Measurements from ENCODE around the gene C5AR2.
A peak's percentile ranks its signal among the peaks of the same experiment; 100 is the strongest.
"Not testable (repeated sequence)": the region's sequence is repeated elsewhere in the genome, so short reads cannot be mapped to it uniquely, and the experiment has no call there.

Gene C5AR2

DNA sequence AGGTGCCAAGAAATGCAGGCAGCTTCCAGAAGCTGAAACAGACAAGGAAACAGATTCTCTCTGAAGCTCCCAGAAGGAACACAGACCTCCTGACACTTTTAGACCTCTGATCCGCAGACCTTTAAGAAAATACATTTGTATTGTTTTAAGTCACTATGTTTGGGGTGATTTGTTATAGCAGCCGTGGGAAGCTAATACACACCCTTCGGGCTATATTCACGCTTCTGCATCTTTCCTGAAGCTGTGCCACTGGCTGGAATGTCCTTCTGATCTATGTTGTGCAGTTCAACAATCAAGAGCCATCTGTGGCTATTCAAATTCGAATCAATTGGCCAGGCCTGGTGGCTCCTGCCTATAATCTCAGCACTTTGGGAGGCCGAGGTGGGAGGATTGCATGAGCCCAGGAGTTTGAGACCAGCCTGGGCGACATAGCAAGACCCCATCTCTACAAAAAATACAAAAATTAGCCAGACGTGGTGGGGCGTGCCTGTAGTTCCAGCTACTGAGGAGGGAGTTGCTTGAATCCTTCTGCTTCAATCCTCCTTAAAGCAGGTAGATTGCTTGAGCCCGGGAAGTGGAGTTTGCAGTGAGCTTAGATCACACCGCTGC, 11.3 kb downstream of the C5AR2 start:
- Histone ChIP-seq H3K36me3 (no peaks in the 10 kb centered on the region), H3K4me1 (no peaks in the 10 kb centered on the region), H3K4me3 (ENCODE audit: low read depth, low read length) (no peak overlapping the region), H3K27me3 (no peaks in the 10 kb centered on the region), H3K9me3 (no peaks in the 10 kb centered on the region)
- no peak for DNase-seq
- TF ChIP-seq, protein P1, sequence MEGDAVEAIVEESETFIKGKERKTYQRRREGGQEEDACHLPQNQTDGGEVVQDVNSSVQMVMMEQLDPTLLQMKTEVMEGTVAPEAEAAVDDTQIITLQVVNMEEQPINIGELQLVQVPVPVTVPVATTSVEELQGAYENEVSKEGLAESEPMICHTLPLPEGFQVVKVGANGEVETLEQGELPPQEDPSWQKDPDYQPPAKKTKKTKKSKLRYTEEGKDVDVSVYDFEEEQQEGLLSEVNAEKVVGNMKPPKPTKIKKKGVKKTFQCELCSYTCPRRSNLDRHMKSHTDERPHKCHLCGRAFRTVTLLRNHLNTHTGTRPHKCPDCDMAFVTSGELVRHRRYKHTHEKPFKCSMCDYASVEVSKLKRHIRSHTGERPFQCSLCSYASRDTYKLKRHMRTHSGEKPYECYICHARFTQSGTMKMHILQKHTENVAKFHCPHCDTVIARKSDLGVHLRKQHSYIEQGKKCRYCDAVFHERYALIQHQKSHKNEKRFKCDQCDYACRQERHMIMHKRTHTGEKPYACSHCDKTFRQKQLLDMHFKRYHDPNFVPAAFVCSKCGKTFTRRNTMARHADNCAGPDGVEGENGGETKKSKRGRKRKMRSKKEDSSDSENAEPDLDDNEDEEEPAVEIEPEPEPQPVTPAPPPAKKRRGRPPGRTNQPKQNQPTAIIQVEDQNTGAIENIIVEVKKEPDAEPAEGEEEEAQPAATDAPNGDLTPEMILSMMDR (IDR thresholded peaks at IDR 0.05; ENCODE audit: low read depth, low read length): no peak

DNA sequence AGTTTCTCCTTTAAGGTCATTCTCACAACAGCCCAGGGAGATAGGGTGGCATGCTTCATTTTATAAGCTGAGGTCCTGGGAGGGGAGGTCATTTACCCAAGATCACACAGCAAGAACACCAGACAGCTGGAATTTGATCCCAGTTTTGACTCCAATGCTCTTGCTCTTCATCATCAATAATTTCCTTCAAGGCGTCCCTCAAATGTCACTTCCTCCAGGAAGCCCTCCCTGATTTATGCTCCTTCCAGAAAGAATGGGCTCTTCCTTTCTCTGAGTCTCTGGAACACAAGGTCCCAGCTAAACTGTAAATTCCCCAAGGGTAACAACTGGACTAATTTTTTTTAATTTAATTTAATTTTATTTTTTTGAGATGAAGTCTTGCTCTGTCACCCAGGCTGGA, 12.4 kb downstream of the C5AR2 start:
- no peaks in the 10 kb centered on the region for H3K27me3 ChIP-seq
- no peaks in the 10 kb centered on the region for H3K4me1 ChIP-seq
- TF ChIP-seq, protein P1 (IDR thresholded peaks at IDR 0.05; ENCODE audit: low read depth, low read length): no peak
- H3K36me3 ChIP-seq: no peaks in the 10 kb centered on the region
- no peak overlapping the region for H3K4me3 ChIP-seq (ENCODE audit: low read depth, low read length)
- H3K9me3 ChIP-seq: no peaks in the 10 kb centered on the region
- DNase-seq: no peak

DNA sequence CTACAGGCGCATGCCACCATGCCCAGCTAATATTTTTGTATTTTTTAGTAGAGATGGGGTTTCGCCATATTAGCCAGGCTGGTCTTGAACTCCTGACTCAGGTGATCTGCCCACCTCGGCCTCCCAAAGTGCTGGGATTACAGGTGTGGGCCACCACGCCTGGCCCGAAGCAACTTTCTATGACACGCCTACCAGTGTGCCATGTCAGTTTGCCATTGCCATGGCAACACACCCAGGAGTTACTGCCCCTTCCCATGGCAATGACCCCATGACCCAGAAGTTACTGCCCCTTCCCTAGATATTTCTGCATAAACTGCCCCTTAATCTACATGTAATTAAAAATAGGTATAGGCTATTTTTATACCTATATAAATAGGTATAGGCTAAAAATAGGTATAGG, 14.0 kb downstream of the C5AR2 start:
- not testable (repeated sequence) for H3K4me1 ChIP-seq; H3K27me3 ChIP-seq; H3K36me3 ChIP-seq; DNase-seq; H3K9me3 ChIP-seq; H3K4me3 ChIP-seq (ENCODE audit: low read depth, low read length)

DNA sequence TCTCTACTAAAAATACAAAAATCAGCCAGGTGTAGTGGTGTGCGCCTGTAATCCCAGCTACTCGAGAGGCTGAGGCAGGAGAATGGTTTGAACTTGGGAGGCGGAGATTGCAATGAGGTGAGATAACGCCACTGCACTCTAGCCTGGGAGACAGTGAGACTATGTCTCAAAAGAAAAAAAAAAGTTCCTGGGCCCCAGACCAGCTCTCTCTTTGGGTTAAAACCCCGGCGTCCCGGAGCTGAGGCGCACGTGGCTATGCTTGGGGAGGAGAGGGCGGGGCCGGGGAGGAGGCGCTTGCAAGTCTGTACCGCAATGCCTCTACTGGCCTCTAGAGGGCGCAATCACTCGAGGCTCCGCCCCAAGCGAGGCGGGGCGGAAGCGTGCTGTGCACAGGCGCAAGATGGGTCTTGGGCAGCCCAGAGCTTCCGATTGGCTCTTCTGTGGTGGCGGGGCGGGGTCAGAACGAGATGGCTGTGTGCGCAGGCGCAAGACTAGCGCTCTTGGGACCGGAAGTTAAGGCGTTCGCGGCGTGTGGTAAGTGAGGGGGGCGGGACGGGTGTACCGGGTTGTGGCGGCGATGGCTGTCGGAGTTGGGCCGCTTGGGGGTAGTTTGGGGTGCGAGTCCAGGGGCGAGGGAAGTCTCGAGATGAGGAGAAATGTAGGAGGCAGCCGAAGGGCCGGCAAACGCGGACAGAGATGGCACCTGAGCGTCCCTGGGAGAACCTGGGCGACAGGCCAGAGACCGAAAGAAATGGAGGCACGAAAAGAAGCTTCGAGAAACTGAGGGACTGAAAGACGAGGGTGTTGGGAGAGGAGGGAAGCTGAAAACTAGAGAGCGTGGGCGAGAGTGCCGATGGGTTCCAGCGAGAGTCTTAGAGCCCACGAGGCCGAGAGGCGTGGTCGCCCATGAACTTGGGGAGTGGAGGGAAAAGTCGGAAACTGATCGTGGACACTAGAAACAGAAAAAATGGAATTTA, 17.1 kb downstream of the C5AR2 start, which contains the start of gene DHX34:
Gene DHX34, plus strand, starts transcription at position 497 of the 977 bp plus-strand sequence. CDS start 3,716 bp downstream, outside the sequence.
- Histone ChIP-seq H3K9me3 (no peaks in the 10 kb centered on the region), H3K36me3 (peaks cover 21% of the 10 kb centered on the region), H3K4me3 (ENCODE audit: low read depth, low read length) (peak within 1 kb of the TSS; percentile 94), H3K4me1 (no peaks in the 10 kb centered on the region; the same call in 1 of the 2 replicates), H3K27me3 (no peaks in the 10 kb centered on the region)
- DNase-seq: peak; percentile 98
- TF ChIP-seq, protein P1 (IDR thresholded peaks at IDR 0.05; ENCODE audit: low read depth, low read length): peak; percentile 91

DNA sequence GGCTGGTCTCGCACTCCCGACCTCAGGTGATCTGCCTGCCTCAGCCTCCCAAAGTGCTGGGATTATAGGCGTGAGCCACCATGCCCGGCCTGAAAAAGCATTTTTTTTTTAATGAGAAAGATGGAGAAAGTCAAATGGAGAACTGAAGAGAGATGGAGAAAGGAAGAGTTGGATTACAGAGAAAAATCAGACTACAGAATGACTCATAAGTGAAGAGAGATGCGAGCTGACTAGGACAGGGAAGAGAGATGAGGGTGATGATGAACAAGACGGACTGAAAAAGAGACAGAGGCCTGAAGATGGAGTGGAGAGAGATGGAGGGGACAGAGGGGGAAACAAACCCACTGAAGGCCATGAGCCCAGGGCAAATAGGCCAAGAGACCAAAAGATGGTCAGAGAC, 18.7 kb downstream of the C5AR2 start:
- DNase-seq: no peak
- Histone ChIP-seq H3K4me3 (ENCODE audit: low read depth, low read length) (no peak overlapping the region), H3K36me3 (peaks cover 36% of the 10 kb centered on the region), H3K27me3 (no peaks in the 10 kb centered on the region), H3K9me3 (no peaks in the 10 kb centered on the region), H3K4me1 (no peaks in the 10 kb centered on the region; the same call in 1 of the 2 replicates)
- TF ChIP-seq, protein P1 (IDR thresholded peaks at IDR 0.05; ENCODE audit: low read depth, low read length): no peak

DNA sequence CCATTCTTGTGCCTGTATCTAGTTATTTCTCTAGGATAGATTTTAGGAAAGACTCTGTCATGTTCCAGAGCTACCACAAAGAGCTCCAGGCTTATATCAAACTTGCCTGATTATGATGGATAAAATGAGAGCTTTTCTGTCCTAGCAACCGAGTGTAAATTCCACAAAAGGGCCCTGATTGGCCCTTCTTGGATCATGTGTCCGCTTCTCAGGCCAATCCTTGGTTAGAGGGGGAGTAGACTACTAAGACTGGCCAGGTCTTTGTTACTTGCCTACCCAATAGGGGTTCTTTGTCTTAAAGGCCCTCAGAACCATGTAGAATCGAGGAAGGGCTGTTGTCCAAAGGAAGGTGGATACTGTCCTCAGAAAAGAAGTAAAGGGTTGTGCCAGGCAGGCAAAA, 19.6 kb downstream of the C5AR2 start:
- DNase-seq: peak; percentile 47

More for the DNA sequence above, 19.6 kb downstream of the C5AR2 start:
- Histone ChIP-seq H3K27me3 (no peaks in the 10 kb centered on the region), H3K4me1 (no peaks in the 10 kb centered on the region; the same call in 1 of the 2 replicates), H3K36me3 (peaks cover 44% of the 10 kb centered on the region), H3K9me3 (no peaks in the 10 kb centered on the region), H3K4me3 (ENCODE audit: low read depth, low read length) (no peak overlapping the region)
- TF ChIP-seq, protein P1 (IDR thresholded peaks at IDR 0.05; ENCODE audit: low read depth, low read length): no peak
